GM19240 (cell line): Measurements from ENCODE around the gene MYO1D.
A peak's percentile ranks its signal among the peaks of the same experiment; 100 is the strongest.
"Not testable (repeated sequence)": the region's sequence is repeated elsewhere in the genome, so short reads cannot be mapped to it uniquely, and the experiment has no call there.

ENCODE experiments used
- DNase-seq: peaks from one replicate; pipeline ENCODE4 v3.0.0; 2011; ENCODE audit warnings: low spot score; ENCODE audit not compliant: insufficient read length

Gene MYO1D

DNA sequence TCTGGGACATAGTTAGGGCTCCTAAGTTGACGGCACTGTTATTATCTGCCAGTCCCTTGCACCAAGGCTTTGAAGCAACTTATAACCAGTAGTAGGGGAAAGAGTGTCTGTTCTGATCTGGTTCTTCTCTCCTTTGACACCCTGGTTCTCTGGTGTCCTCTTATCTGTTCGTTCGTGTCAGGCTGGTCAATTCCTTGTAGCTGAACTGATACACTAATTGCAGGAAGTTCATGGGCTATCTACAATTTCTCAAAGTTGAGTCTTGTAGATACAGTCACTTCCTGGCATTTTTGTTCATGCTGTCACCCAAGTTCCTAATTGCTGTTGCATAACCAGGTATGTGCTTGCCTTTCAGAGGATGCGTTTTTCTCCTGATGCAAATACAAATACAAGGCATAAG, 17.3 kb upstream of the MYO1D start:
- no peak for DNase-seq

GRCh38 chr17:32887410-32887809, 10.5 kb upstream of the MYO1D start:
- DNase-seq: not testable (repeated sequence)

GRCh38 chr17:32886951-32887350, 10.0 kb upstream of the MYO1D start:
- DNase-seq: not testable (repeated sequence)

DNA sequence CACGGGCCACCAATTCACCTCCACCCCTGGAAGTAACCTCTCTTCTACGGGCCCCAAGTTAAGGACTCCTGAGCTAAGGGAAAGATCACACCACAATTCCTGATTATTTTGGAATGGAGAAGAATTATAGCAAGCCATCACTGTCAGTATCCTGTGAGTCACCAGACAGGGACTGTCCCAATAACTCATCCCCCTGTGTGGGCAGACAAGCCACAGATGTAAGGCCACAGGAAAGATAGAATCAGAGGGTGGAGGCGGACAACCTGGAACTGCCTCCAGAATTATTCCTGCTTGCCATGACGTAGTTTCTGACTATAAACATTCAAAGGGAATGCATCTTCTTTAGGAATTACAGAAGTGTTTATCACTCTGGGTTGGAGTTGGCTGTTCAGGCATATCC, 5.8 kb upstream of the MYO1D start:
- no peak for DNase-seq

- no peak for DNase-seq
Measured at GRCh38 chr17:32882029-32882428, 5.1 kb upstream of the MYO1D start.

GRCh38 chr17:32880671-32881453, 3.9 kb upstream of the MYO1D start:
- DNase-seq: no peak

GRCh38 chr17:32879134-32879533, 2.2 kb upstream of the MYO1D start:
- DNase-seq: no peak

DNA sequence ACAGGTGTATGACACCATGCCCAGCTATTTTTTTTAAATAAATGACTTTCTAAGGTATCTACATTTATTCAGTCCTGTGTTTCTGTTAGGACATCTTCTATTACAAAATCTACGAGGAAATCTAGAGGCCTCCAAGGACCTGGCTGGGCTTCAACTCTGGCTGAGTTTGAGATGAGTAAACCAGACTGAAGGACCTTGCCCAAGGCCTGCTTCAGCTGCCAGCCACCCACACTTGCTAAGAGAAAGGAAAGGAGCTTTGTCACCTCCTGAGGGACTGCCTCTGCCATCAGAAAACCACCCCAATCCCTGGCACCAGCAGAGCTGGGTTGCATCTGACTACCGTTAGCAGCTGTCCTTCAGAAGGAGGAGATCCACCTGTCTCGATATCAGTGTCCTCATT, 1.3 kb upstream of the MYO1D start:
- no peak for DNase-seq

DNA sequence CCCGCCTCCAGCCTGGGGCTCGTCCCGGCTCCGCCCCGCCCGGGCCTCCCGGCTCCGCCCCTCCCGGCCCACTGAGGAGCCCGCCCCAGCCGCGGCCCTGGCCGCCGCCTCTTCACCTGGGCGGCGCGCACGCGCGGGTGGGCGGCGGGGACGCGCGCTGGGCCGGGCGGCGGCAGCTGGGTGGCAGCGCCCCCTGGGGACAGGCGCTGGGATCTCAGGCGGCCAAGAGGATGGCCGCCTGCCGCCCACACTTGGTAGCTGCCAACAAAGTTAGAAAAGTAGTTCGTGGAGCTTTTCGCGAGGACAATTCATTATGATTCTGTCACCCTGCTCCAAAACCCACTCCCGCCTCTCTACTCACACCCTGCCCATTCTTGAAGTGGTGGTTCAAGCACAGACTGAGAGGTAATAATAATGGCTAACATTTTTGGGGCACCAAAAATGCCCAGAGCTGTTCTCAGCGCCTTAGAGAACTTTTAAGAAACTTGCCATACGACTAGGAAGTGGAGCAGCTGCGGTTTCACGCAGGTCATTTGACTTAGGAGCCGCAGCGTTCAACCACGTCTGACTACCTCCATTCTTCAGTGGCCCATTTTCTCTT, 340 bp upstream of the MYO1D start:
- DNase-seq: peak; percentile 69

DNA sequence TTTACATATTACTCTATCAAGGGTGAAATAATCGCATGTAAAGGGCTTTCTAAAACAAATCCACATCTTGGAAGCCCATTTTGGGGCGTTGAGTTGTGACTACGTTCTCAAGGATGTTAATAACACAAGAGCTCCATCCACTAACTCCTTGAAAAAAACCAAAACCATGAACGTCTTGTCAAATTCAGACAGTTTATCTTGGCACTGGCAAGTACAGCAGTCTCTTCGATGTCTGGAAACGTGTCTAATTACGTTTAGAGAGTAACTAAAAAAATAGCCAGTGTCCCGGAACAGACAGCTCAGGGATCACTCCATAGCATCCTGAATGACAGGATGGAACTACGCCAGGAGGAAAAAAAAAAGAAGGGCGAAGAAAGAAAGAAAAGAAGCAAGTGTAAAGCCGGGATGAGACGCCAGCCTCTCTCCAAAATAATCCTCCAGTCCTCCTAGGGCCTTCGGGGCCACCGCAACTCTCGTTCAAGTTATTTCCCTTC, 954 bp downstream of the MYO1D start:
- DNase-seq: no peak

GRCh38 chr17:32875230-32875917, 1.6 kb downstream of the MYO1D start:
- no peak for DNase-seq

DNA sequence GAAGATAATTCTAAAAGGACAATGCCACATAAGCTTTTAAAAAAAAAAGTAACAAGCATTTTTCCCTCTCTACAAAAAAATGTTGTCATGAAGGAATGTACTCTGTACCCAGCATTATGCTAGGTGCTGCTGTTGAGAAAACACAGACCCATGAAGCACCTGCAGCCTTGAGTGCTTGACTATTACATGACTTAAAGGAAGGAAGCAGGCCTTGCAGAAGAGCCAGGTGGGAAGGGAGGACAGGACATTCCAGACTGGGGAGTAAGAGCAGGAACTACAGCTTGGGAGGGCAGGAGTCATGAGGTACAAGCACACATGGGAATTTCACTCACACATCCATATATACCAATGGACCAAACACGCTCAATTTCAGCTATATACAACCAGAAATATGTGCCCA, 3.8 kb downstream of the MYO1D start:
- no peak for DNase-seq

DNA sequence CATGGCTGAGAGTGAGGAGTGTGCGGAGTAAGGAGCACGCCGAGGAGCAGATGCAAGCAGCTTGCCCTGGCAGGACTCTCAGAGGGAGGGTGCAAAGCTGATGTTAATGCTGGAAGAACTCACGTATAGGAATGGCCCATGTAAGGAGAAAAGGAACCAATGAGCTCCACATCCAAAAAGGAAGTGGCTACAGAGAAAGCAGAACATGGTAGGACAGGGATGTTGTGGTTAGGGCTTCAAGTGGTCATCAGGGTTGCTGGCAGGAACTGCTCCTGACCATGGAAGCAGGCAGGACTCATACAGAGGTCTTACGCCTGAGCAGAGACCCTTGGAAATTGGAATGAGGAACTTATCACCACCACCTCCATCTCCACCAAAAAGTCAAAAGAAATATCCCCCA, 5.2 kb downstream of the MYO1D start:
- DNase-seq: no peak

- no peak for DNase-seq
Measured at GRCh38 chr17:32870969-32871368, 6.0 kb downstream of the MYO1D start.

DNA sequence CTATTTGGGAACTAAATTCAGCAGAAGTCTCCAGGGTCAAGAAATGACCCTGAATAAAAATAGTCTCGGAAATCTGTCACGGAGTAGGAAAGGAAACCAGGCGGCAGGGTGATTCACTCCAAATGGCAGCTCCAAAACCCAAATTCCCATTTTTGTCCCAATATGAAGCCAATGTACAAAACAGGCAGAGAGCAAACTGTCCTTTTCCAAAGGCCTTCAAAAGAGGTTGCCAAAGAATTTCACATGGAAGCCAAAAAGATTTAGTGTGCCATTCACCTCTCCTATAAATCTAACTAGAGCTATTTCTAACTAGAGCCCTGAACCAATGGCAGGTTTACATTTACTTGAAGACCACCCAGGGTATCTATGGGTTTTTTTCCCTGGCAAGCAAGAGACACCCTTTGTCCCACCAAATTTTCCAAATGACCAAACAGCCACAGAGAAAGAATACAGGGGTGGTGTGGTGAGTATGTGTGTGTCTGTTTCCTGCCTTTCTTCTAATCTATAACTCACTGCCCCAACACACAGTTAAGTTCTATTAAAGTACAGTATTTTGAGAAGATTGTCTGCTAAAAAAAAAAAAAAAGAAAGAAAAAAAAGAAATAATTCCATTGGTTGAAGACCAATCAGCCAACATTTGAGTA, 6.8 kb downstream of the MYO1D start:
- no peak for DNase-seq

DNA sequence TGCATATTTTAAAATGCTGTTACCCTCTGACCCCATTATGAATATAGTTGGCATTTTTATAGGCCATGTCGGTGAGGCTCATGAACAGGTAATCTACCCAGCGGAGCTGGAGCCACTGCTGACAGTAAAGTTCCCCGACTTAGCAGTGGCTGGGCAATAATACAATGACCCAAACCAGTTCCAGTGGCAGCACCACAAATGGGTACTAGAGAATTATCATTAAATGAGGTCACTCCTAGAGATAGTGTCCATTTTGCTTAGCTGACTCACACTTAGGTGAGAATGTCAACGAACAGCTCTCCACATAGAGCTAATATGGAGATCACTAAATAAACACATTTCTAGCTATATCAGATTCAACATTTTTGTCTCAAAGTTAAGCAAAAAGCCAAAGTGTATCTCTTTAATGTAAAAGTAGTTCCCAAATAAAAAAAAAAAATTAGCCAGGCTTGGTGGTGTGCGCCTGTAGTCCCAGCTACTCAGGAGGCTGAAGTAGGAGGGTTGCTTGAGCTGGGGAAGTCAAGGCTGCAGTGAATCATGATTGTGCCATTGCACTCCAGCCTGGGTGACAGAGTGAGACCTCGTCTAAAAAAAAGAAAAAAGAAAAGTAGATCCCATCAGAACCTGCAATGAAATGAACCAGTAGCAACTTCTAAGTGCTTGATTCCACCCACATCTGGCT, 7.4 kb downstream of the MYO1D start:
- DNase-seq: no peak

- DNase-seq: no peak
Measured at GRCh38 chr17:32865141-32865540, 11.8 kb downstream of the MYO1D start.

- DNase-seq: no peak
Measured at GRCh38 chr17:32863559-32863958, 13.4 kb downstream of the MYO1D start.

DNA sequence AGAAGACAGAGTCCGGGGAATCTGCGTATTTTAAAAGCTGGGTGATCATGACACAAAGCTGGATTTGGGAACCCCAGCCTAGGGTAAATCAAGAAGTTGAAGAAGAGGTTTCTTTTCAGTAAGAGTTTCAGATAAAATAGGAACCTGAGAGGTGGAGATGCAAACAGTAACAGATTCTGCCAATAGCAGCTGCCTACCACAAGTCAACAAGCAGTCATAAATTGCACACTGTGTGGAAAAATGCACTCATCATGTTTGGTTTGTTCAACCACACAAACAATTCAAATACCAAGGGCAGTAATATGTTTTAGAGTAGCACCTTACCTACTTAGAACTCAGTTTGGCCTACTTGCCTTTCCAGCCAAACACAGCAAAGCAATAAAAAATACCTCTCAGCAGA, 14.0 kb downstream of the MYO1D start:
- no peak for DNase-seq

DNA sequence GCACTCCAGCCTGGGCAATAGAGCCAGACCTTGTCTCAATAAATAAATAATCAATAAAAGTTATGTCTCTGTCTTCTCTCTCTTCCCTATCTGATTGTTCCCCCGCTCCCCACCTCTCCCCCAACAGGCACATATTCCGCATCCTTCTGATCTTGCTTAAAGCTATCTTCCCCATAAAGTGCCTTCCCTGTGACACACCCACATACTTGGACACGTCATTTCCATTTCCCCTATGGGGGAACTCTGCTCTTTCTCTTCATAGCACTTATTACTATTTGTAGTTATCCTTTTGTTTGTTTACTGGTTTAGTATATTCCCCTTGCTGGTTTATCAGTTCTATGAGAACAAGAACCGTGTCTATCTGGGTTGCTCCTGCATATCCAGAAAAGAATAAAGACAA, 14.9 kb downstream of the MYO1D start:
- DNase-seq: no peak

DNA sequence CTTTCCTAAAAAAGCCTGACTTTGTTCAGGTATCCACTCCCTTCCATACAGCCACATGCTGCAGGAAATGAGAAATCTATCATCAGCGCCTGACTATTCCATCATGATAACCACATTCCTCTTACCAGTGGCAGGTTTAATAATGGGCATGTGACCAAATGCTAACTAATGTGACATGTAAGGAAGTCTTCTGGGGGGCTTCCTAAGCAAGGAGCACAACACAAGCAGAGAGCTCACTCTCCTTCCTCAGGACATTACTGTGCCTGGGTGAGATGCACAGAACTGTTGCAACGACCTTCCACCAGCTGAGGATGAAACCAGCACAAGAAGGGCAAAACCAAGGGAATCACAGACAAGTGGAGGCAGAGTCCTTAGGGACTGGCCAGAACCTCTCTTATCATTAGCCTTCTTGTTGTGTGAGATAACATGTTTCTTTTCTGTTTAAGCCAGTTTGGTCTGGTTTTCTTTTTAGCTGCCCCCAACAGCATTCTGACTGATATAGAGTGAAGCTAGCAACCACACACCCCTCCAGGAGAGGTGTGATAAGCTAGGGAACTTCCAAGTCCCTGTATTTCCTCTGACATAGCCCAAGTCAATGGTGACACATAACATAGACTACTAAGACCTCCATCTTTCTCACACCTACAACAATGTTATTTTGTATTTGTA, 16.9 kb downstream of the MYO1D start:
- no peak for DNase-seq
